Measurements from ENCODE around the gene TIAM2.

DNA sequence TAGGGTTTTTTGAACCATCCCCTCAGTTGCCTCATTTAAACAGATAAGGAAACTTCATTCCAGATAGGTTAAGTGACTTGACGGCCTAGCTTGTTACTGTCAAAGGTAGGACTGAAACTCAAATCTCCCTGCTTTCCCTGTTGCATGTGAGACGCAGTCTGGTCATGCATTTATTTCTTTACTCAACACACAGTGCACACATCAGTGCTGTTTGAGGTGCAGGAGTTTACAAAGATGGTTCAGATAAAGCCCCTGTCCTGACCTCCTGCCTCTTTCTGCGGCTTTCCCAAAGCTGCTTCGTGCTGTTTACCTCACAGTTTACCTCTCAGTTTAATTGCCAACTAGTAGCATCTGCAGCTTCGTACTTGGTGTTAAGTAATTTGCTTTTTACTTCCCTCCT is 26.6 kb downstream of the TIAM2 start:
- TF ChIP-seq POLR2A (IDR thresholded peaks at IDR 0.05; ENCODE audit: low read length) (no peak), GATA1 (IDR thresholded peaks at IDR 0.05; ENCODE audit: low read depth, low read length) (no peak)

All from erythroblast (primary cell).